GM12875 (cell line): ENCODE results near the gene VAV2.

Experiments
- H3K4me3 ChIP-seq: one replicate; pipeline ENCODE4 v1.5.1; 2011; ENCODE audit warnings: low read depth, low read length, control low read depth
- CTCF ChIP-seq: IDR thresholded peaks from 2 replicates; pipeline ENCODE4 v1.5.1; 2011; ENCODE audit warnings: low read depth, mild to moderate bottlenecking, control low read depth, inconsistent platforms, low read length, moderate library complexity, borderline replicate concordance; ENCODE audit not compliant: insufficient read depth

The VAV2 gene

DNA sequence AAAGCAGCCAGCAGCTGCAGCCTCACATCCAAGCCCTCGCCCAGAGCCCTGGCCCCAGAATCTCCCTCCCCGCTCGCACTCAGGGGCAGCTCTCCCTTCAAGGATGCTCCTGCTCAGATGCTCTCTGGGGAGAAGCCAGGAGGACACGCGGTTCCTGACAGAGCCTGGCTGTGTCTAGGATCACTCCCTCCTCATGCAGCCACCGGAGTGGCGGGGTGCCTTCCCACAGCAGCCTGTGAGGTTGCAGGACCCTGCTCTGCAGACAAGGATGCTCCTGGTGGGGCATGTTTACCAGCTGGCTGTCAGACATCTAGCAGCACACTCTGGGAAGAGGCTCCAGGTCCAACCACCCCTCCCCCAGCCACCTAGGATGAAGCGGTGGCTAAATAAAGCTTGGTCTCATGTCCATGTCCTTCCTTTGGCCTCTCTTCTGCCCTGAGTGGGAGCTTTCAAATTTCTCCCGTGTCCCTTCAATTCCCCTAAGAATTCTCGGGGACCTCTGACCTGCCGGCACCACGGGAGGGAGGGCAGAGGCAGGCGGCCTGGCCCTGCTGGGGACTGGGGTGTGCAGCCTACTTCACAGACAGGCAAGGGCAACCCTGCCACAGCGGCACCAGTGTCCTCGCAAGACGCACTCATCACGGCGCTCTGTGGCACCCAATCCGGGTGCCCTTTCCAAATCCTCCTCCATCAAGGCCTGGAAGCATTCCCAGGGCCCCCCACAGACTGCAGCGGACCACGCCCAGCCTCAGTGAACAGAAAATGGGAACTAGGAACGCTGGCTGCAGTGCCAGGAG lies 165.6 kb downstream of the VAV2 start:
- TF ChIP-seq CTCF, result no peak

DNA sequence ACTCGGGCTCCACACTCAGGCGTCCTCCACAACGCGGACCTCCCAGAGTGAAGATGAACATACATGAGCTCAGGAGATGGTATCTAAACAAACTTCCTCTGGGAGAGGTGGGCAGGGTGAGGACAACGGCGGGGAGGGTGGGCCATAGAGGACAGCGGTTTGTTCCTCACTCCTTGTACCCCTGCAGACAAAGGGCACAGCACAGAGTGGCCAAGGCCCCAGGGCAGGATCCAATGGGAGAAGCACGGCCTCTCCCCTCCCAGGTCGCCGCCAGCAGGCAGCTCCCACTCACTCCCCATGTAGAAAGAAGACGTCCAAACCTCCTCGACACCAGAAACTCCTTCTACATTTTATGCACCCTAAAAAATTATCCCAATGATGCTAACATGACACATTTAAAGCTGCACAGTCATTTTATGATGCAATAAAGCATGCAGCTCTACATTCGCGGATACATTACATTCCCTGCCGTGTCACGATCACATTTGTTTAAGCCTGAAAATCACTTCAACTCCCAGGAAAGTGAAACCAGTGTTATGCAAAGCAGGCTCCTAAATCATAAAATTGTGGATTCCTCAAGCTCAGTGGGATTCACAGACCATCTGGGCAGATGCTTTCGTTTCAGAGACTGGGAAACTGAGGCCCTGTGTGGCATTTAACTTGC lies 166.4 kb downstream of the VAV2 start:
- H3K4me3 ChIP-seq, result no peak overlapping the region
- no peak for TF ChIP-seq CTCF

More for the DNA sequence above, 165.6 kb downstream of the VAV2 start:
- no peak overlapping the region for H3K4me3 ChIP-seq

- no peak overlapping the region for H3K4me3 ChIP-seq
- TF ChIP-seq CTCF, result no peak
Observed at GRCh38 chr9:133824802-133825186, 167.3 kb downstream of the VAV2 start.

GRCh38 chr9:133824106-133824801 lies 167.9 kb downstream of the VAV2 start:
- peak; percentile 12; the same call in 1 of the 2 replicates for TF ChIP-seq CTCF
- H3K4me3 ChIP-seq, result no peak overlapping the region

- H3K4me3 ChIP-seq, result no peak overlapping the region
- no peak for TF ChIP-seq CTCF
Observed at GRCh38 chr9:133823189-133824105, 168.7 kb downstream of the VAV2 start.

- peak overlapping the region; percentile 21 for H3K4me3 ChIP-seq
Observed at GRCh38 chr9:133822430-133823065, 169.6 kb downstream of the VAV2 start.

More at GRCh38 chr9:133822430-133823065, 169.6 kb downstream of the VAV2 start:
- TF ChIP-seq CTCF, result no peak
